ENCODE measurements around the gene PSTPIP1.

GRCh38 chr15:77010857-77011256 is 15.9 kb downstream of the PSTPIP1 start:
- TF ChIP-seq CTCF (IDR thresholded peaks at IDR 0.05) (no peak), ZFX (IDR thresholded peaks at IDR 0.05; ENCODE audit: borderline replicate concordance) (no peak)
